GM12864 (cell line): ENCODE measurements around the gene KLF7.

ENCODE experiments used
- DNase-seq: peaks from one replicate; pipeline ENCODE4 v3.0.0-alpha.2; 2011; ENCODE audit warnings: low read depth
- H3K4me3 ChIP-seq: 2 replicates; pipeline ENCODE4 v1.5.1; 2011; ENCODE audit warnings: mild to moderate bottlenecking, low read depth, low read length, control low read depth
- TF ChIP-seq, protein P1 (sequence below): IDR thresholded peaks from 2 replicates; pipeline ENCODE4 v1.5.1; 2011; ENCODE audit warnings: low read depth, mild to moderate bottlenecking, moderate library complexity, low read length, control low read depth, inconsistent platforms; ENCODE audit errors: missing control alignments

KLF7 gene

DNA sequence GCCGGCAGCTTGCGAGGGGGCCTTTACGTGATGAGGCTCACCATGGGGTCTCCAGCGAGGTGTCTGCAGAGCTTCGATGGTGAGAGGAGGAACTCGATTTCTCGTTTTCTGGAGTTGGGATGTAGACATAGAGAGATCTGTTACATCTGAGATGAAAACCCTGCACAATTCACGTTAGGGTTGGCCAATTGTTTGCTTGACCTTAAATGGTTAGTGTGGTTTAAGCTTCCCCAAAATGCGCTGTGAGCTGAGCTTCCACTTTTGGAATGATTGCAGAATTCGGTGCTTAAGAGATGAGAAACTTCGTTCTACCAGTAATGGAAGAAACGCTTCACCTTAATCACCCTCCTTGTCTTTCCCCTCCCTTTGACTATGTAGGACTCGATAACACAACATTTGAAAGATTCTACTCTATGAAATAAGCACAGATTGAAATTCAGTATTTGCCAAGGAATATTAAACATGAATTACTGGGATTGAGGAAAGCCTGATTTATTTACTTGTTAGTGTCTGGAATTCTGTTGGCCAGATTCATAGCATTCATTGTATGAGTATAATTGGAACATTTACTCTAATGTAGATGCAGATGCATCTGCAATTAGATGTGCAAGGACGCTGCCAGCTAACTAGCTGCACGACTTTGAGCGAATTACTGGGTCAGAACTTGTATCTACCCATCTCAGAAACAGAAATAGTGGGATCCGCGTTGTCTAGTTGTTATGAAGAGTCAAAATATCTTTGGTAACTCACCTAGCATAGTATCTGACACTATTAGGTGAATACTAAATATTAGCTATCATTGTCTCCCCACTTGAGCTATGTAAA is 1.6 kb upstream of the KLF7 start:
- peak overlapping the region; percentile 69 for H3K4me3 ChIP-seq
- no peak for DNase-seq
- TF ChIP-seq, protein P1, sequence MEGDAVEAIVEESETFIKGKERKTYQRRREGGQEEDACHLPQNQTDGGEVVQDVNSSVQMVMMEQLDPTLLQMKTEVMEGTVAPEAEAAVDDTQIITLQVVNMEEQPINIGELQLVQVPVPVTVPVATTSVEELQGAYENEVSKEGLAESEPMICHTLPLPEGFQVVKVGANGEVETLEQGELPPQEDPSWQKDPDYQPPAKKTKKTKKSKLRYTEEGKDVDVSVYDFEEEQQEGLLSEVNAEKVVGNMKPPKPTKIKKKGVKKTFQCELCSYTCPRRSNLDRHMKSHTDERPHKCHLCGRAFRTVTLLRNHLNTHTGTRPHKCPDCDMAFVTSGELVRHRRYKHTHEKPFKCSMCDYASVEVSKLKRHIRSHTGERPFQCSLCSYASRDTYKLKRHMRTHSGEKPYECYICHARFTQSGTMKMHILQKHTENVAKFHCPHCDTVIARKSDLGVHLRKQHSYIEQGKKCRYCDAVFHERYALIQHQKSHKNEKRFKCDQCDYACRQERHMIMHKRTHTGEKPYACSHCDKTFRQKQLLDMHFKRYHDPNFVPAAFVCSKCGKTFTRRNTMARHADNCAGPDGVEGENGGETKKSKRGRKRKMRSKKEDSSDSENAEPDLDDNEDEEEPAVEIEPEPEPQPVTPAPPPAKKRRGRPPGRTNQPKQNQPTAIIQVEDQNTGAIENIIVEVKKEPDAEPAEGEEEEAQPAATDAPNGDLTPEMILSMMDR = no peak

DNA sequence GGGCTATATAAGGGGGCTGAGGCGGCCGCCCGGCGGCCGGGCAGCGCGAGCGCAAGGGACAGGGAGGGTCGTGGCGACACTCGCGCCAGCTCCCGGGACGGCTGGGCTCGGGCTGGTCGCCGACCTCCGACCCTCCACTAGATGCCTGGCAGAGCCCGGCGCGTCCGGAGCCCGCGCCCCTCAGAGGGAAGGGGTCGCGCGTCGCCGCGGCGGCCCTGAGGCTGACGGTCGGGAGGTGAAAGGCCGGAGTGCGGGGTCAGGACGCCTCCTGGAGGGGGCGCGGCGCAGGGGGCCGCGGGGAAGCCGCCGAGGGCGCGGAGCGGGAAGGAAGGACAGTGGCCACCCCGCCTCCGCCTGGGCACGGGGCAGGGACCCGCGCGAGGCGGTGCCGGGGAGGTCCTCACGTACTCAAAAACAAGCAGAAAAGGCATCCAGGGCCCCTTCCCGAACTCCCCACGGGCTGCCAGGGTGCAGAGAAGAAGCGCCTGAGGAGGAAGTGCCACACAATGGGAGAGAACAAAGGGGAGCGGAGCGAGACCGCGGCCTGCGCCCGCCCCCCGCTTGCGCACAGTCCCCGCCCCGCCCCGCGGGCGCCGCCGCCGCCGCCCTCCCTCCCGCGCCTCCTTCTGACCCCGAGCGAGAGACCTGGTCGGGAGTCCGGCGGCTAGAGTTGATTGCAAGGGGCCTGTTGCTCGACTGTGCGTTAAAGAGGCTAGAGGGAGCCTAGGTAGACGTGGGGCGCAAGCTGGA is 776 bp upstream of the KLF7 start:
- DNase-seq = no peak
- TF ChIP-seq, protein P1 = no peak
- peak overlapping the region; percentile 69 for H3K4me3 ChIP-seq

DNA sequence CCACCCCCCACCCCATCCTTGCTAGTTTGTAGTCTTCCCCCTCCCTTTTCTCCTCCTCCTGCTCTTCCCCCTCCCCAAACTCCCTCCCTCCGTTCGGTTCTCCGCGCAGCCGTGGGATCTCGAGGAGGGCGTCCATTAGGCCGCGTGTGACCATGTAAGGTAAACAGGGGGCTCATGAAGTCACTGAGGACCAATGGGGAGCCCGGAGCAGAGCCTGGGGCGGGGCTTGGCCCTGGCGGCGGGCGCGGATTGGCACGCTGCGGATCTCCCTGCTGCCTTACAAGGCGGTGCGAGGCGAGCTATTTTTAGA is 246 bp upstream of the KLF7 start:
- DNase-seq = peak; percentile 96
- peak overlapping the region; percentile 70 for H3K4me3 ChIP-seq
- TF ChIP-seq, protein P1 = no peak

DNA sequence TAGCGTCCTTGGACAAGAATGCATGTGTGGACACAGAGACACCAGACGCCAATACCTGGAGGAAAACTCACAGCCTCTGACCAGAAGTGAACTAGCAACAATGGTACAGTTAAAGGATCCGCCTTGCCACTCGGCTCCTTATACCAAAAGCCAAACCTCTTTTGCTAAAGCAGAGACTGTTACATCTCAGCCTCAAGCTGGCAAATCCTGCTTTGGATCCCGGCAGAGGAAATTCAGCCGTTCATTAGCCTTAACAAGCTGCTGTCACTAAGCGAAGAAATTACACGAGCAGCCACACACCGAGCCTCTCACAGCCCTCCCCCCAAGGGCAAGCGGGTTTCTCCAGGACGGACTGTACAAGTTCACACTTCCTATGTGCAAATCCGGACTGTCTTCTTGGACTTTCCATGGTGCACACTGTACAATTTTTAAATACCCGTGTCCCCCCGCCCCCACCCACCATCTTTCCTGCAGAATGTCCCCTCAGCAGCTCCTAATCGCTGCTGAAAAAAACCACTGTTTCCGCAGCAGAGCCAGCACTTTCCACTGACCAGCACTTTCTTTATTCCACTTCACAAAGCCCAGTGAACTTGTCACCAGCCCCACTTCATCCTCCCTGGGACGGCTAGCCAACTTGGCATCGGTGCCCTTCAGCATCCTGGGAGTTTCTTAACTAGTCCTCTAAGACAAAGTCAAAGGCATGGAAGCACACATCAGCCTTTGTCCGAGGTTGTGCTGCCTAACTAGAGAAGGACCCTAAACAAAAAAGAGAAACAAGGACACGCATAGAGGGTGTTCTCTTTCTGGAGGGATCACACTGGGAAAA is 1.5 kb downstream of the KLF7 start:
- no peak for DNase-seq
- TF ChIP-seq, protein P1 = no peak
- H3K4me3 ChIP-seq = peak overlapping the region; percentile 70

DNA sequence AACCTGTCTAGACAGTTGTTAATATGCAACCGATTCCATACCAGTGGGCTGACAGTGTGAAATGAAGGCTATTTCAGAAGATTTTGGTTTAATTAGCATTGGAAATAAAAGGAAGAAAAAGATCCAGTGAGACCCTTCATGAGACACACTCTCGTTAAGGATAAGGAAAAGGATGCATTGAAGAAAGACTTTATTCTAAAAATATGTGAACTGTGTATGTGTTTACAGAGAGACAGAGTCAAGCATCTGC is 2.1 kb downstream of the KLF7 start:
- DNase-seq = no peak
- TF ChIP-seq, protein P1 = no peak
- peak overlapping the region; percentile 70 for H3K4me3 ChIP-seq

DNA sequence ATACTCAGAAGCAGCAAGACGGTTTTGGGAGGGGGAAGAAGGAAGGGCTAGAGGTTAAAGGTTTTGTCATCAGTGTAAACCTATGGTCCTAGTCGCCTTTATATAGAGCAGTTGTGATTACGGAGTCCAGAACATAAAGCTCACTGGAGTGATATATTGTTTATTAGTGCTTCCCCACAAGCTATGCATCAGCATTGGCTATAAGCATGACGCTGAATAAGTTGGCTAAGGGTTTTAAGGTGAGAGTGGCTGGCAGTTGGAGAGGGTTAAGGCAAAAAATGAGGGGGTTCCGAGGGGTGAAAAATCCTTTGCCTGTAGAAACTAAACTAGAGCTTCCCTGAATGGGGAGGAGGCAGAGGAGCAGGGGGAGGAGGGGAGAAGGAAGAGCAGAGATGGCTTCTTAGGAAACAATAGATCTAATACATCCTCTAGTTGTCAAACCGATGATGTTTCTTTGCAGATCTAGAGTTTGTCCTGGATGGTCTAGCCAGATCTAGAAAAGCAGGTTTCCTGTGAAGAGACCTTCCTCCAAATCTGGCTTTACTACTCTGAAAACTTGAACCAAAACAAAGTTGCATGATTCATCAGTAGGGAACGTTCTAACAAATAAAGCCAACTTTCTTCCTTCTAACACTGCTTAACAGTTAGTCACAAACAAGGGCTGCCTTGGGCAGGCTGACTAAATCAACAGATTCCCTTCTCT is 2.5 kb downstream of the KLF7 start:
- DNase-seq = no peak
- peak overlapping the region; percentile 70; the same call in 1 of the 2 replicates for H3K4me3 ChIP-seq
- TF ChIP-seq, protein P1 = no peak
